SK-N-SH treated with all-trans-retinoic acid at 6 μM for 48 hours (cell line): Measurements from ENCODE around the gene HSP90AA1.

Experiments
- ATAC-seq: fragments of 200-7000 bp; cut with Tn5 transposase; 3 replicates; pipeline ENCODE4 v1.9.1; 2020; ENCODE audit warnings: mild to moderate bottlenecking, moderate library complexity
- ARNTL ChIP-seq: fragments of 450-650 bp; formaldehyde crosslinking; IDR thresholded peaks from 2 replicates; pipeline ENCODE4 v1.5.0; 2020; ENCODE audit warnings: low read depth, mild to moderate bottlenecking, moderate library complexity, borderline replicate concordance
- BACH2 ChIP-seq: fragments of 250-450 bp; sonication (Bioruptor Pico); IDR thresholded peaks from 2 replicates; pipeline ENCODE4 v1.9.0; 2021; ENCODE audit warnings: mild to moderate bottlenecking, borderline replicate concordance
- CSDC2 ChIP-seq: fragments of 250-450 bp; sonication (Bioruptor Pico); IDR thresholded peaks from 2 replicates; pipeline ENCODE4 v1.5.0; 2020; ENCODE audit warnings: mild to moderate bottlenecking, moderate library complexity
- CSRNP3 ChIP-seq: fragments of 250-450 bp; sonication (Bioruptor Pico); IDR thresholded peaks from 2 replicates; pipeline ENCODE4 v1.5.1; 2021; ENCODE audit warnings: mild to moderate bottlenecking, moderate library complexity
- ESRRG ChIP-seq: fragments of 250-450 bp; sonication (Bioruptor Pico); IDR thresholded peaks from 2 replicates; pipeline ENCODE4 v1.6.1; 2021; ENCODE audit warnings: mild to moderate bottlenecking
- GLIS3 ChIP-seq: fragments of 250-450 bp; sonication (Bioruptor Pico); IDR thresholded peaks from 2 replicates; pipeline ENCODE4 v1.5.0; 2020; ENCODE audit warnings: mild to moderate bottlenecking, moderate library complexity
- OSR1 ChIP-seq: fragments of 250-450 bp; sonication (Bioruptor Pico); IDR thresholded peaks from 2 replicates; pipeline ENCODE4 v1.8.0; 2022; ENCODE audit warnings: moderate library complexity, mild to moderate bottlenecking, inconsistent platforms
- PATZ1 ChIP-seq: fragments of 250-450 bp; sonication (Bioruptor Pico); IDR thresholded peaks from 2 replicates; pipeline ENCODE4 v1.8.0; 2020; ENCODE audit warnings: mild to moderate bottlenecking, moderate library complexity, borderline replicate concordance
- POU6F1 ChIP-seq: fragments of 250-450 bp; sonication (Bioruptor Pico); IDR thresholded peaks from 2 replicates; pipeline ENCODE4 v1.8.0; 2021; ENCODE audit warnings: low read depth, mild to moderate bottlenecking, moderate library complexity, borderline replicate concordance
- PPARA ChIP-seq: fragments of 250-450 bp; sonication (Bioruptor Pico); IDR thresholded peaks from 2 replicates; pipeline ENCODE4 v1.5.0; 2020; ENCODE audit warnings: mild to moderate bottlenecking, borderline replicate concordance
- RARB ChIP-seq: fragments of 250-450 bp; sonication (Bioruptor Pico); IDR thresholded peaks from 2 replicates; pipeline ENCODE4 v1.8.0; 2021; ENCODE audit warnings: mild to moderate bottlenecking, moderate library complexity
- TCF4 ChIP-seq: fragments of 250-450 bp; sonication (Bioruptor Pico); IDR thresholded peaks from 2 replicates; pipeline ENCODE4 v1.8.0; 2021; ENCODE audit warnings: mild to moderate bottlenecking, moderate library complexity, borderline replicate concordance
- TOX ChIP-seq: fragments of 250-450 bp; sonication (Bioruptor Pico); IDR thresholded peaks from 2 replicates; pipeline ENCODE4 v1.8.0; 2021; ENCODE audit warnings: mild to moderate bottlenecking, moderate library complexity, borderline replicate concordance
- ZC3H10 ChIP-seq: fragments of 250-450 bp; sonication (Bioruptor Pico); IDR thresholded peaks from 2 replicates; pipeline ENCODE4 v1.5.1; 2021; ENCODE audit warnings: mild to moderate bottlenecking, moderate library complexity
- ZFP3 ChIP-seq: fragments of 250-450 bp; sonication (Bioruptor Pico); IDR thresholded peaks from 2 replicates; pipeline ENCODE4 v1.5.0; 2020; ENCODE audit warnings: mild to moderate bottlenecking, moderate library complexity
- ZFP30 ChIP-seq: fragments of 450-650 bp; formaldehyde crosslinking; IDR thresholded peaks from 2 replicates; pipeline ENCODE4 v1.5.0; 2022; ENCODE audit warnings: mild to moderate bottlenecking, moderate library complexity
- ZNF565 ChIP-seq: fragments of 450-650 bp; formaldehyde crosslinking; conservative IDR thresholded peaks from 2 replicates; pipeline ENCODE4 v1.5.0; 2020; ENCODE audit warnings: low read depth, mild to moderate bottlenecking, moderate library complexity
- ZNF8 ChIP-seq: fragments of 450-650 bp; formaldehyde crosslinking; IDR thresholded peaks from 2 replicates; pipeline ENCODE4 v1.5.0; 2020; ENCODE audit warnings: mild to moderate bottlenecking, moderate library complexity
- TF ChIP-seq, protein P1 (sequence below): fragments of 250-450 bp; sonication (Bioruptor Pico); IDR thresholded peaks from 2 replicates; pipeline ENCODE4 v1.5.1; 2020; ENCODE audit warnings: low read depth, mild to moderate bottlenecking, moderate library complexity

Gene HSP90AA1

DNA sequence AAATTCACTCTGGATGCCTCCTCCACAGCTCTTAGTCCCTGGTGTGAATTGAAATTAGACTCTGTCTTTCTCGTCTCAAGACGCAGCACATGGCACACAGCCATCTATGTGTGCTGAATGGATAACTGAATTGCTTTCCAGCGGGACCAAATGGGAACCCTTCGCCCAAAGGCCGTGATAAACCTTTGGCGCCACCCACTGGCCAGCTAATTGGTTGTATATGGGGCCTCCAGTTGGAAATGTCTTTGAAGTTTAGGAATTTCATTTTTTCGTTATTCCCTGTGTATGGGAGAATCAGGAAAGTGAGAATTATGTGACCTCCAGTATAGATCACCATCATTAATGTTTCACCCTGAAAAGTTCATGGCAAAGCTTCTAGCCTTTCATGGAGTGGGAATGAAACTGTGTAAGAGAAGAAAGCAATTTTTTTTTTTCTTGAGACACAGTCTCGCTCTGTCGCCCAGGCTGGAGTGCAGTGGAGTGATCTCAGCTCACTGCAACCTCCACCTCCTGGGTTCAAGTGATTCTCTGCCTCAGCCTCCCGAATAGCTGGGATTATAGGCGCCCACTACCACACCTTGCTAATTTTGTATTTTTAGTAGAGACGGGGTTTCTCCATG is 9.8 kb upstream of the HSP90AA1 start:
- ATAC-seq: peak; percentile 96
- no peak for TF ChIP-seq ZFP3 (CRISPR knock-in tag)
- TF ChIP-seq CSDC2 (CRISPR knock-in tag): no peak
- no peak for TF ChIP-seq PPARA (CRISPR knock-in tag)
- no peak for TF ChIP-seq OSR1
- TF ChIP-seq ARNTL (CRISPR knock-in tag): no peak
- TF ChIP-seq ZNF565 (CRISPR knock-in tag): no peak
- TF ChIP-seq RARB (CRISPR knock-in tag): no peak
- TF ChIP-seq PATZ1 (CRISPR knock-in tag): no peak

DNA sequence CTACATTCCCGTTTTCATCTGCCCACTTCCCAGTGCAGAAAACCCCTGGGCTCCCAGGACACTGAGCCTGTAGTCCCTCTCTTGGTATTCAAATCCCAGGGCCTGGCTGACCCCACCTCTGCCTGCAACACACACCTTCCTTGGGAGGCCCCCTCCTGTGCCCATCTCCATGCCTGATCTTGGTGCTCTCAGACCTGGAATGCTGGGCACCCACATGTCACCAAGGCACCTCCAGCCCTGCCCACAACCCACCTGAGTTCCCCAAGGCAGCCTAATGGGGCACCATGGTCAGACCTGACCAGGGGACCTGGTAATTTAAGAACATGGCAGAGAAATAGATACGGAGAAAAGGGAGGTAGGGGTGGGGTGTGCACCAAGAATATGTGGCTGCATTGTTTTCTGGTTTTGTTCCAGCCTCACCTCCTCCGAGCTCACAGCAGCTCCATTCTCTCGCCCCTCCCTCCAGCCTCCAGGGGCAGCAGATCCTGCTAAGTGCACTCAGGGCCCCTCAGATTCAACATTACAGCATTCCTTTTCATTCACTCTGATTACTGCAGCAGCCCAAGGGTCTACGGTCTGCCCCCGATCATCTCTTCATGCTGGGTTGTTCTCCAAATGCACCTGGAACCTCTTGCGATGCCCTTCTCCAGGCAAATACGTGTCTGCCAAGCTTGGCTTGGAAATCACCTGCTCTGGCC is 9.2 kb upstream of the HSP90AA1 start:
- TF ChIP-seq PATZ1 (CRISPR knock-in tag) (no peak), OSR1 (no peak), CSDC2 (CRISPR knock-in tag) (no peak)
- peak; percentile 61 for ATAC-seq

- TF ChIP-seq ARNTL (CRISPR knock-in tag): no peak
- TF ChIP-seq TCF4: no peak
- TF ChIP-seq ZC3H10 (CRISPR knock-in tag): no peak
- no peak for TF ChIP-seq BACH2
- TF ChIP-seq ZNF8 (CRISPR knock-in tag): no peak
- TF ChIP-seq, protein P1, sequence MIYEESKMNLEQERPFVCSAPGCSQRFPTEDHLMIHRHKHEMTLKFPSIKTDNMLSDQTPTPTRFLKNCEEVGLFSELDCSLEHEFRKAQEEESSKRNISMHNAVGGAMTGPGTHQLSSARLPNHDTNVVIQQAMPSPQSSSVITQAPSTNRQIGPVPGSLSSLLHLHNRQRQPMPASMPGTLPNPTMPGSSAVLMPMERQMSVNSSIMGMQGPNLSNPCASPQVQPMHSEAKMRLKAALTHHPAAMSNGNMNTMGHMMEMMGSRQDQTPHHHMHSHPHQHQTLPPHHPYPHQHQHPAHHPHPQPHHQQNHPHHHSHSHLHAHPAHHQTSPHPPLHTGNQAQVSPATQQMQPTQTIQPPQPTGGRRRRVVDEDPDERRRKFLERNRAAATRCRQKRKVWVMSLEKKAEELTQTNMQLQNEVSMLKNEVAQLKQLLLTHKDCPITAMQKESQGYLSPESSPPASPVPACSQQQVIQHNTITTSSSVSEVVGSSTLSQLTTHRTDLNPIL (CRISPR knock-in tag): no peak
- TF ChIP-seq CSRNP3: no peak
- TF ChIP-seq PPARA (CRISPR knock-in tag): no peak
- TF ChIP-seq TOX (CRISPR knock-in tag): no peak
- TF ChIP-seq GLIS3 (CRISPR knock-in tag): no peak
- no peak for TF ChIP-seq ESRRG (CRISPR knock-in tag)
- no peak for TF ChIP-seq CSDC2 (CRISPR knock-in tag)
- TF ChIP-seq POU6F1 (CRISPR knock-in tag): no peak
- no peak for TF ChIP-seq OSR1
- no peak for TF ChIP-seq ZFP30
- ATAC-seq: no peak; the same call in 1 of the 3 replicates
These were observed 8.5 kb upstream of the HSP90AA1 start for GRCh38 chr14:102095231-102095870.
